ENCODE measurements around the gene SAP30.

The SAP30 gene

DNA sequence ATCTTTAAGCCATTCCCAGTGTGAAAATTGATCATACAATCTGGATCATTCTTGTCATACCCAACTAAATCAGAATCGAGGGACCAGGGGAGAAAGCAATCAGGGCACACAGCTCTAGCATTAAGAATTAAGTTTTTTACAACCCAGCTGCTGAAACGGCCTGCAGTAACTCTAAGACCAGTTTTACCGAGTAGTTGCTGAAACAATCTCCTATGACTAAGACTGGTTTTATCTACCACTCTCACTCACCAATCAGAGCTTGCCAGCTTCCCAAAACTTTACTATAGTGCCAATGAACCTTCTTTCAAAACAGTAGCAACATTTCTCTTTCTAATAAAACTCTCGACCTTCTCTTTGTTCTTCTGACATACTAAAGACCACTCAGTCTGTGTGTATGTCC, 2.8 kb upstream of the SAP30 start:
- DNase-seq: no peak

DNA sequence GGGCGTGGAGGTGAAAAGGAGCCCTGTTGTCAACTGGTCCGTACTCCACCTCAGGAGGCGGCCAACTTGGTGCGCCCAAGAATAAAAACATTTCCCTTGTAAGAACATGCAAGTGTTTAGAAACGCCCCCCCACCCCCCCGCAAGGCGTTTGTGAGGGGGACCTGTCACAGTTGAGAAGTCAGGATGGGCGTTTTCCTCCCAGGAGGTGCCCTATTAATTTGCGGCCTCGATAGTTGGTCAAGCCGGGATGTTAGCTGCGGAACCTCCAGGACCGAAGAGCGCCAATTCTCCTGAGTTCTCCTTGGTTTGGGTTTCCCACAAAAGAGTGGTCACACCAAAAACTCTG, 651 bp upstream of the SAP30 start:
- peak; percentile 70 for DNase-seq

DNA sequence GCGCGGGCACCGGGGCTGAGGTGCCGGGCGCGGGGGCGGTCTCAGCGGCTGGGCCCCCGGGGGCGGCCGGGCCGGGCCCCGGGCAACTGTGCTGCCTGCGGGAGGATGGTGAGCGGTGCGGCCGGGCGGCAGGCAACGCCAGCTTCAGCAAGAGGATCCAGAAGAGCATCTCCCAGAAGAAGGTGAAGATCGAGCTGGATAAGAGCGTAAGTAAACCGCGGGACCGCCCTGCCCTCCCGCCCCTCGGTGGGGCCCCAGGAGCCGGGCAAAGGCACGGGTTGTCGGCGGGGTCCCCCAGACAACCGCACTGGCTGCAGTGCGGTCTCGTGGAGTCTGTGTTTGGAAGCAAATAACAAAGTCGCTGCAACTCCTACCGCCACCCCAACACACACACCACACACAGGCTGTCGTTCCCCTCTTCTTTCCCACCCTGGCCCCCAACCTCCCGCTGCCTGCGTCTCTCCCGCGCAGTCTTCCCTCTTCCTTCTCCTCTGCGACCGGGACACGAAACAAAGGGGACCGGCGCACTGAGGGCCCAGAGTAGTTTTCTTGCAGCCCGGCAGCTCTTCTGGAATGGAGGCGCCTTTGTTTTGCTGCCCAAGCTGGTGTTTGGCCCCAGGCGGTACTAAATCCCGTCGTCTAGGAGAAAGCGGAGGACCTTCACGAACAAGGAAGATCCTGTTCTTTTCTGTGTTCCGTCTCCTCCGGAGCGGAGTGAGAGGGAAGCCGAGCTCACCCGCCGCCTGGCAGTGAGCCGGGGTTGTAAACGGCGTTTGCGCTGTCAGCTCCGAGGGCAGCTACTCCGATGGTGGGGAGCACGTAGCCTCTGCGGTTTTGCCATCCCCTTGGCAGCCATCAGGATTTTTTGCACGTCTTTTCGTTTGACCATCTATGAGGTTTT, 788 bp downstream of the SAP30 start:
- peak; percentile 49 for DNase-seq

DNA sequence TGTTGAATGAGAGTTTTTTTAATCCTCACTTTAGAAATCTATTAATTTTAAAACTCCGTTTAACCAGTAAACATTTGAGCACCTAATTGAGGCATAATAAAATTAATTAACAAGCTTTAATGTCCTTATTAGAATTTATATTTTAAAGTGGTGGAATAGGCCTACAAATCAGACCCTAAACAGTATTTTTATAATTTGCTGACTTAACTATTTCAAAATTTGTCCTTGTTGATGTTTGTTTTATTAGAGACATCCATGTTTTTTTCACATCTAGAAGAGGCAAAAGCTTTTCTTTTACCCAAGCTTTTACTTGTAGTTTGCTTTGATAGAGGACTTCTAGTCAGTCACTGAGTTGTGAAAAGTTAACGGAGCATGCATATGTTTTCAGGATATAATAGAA, 3.8 kb downstream of the SAP30 start:
- no peak for DNase-seq

DNA sequence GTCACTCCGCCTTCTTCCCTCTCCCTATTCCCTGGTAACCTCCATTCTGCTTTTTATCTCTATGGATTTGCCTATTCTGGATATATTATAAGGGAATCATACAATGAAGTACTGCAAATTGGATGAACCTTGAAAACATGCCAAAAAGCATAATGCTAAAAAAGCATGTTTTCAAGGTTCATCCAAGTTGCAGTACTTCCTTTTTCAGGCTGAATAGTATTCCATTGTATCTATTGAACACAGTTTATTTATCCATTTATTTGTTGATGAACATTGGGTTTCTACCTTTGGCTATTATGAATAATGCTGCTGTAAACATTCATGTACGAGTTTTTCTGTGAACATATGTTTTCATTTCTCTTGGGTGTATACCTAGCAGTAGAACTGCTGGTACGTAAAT, 9.2 kb downstream of the SAP30 start:
- DNase-seq: no peak

DNA sequence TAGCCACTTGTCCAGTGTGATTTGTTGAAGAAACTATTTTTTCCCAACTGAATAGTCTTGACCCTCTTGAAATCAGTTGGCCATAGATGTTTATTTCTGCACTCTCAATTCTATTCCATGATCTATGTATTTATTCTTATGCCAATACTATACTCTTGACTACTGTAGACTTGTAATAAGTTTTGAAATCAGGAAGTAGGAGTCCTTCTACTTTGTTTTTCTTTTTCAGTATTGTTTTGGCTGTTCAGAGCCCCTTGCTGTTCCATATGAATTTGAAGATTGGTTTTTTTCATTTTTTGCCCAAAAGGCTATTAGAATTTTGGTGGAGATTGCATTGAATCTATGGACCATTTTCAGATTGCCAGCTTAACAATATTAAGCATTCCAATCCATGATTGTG, 10.2 kb downstream of the SAP30 start:
- DNase-seq: no peak

DNA sequence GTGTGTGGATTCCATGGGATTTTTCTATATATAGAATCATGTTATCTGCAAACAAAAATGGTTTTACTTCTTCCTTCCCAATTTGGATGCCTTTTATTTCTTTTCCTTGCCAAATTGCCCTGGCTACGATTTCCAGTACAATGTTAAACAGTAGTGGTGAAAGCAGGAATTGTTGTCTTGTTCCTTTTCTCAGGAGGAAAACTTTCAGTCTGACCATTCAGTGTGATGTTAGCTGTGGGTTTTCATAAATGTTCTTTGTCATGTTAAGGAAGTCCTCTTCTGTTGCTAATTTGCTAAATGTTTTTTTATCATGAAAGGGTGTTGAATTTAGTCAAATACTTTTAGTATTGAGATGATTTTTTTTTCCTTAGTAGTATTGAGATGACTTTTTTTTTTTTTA, 10.9 kb downstream of the SAP30 start:
- DNase-seq: no peak

DNA sequence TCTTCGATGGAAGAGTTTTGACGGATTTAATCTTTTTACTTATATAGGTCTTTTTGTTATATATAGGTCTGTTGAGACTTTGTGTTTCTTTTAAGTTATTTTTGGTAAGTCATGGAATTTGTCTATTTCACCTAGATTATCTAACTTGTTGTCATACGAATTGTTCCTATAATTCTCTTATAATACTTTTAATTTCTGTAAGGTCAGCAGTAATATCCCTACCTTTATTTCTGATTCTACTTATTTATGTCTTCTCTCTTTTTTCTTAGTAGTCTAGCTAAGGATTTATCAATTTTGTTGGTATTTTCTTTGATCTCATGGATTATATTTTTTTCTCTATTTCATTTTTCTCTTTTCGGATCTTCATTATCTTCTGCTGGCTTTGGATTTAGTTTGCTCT, 11.6 kb downstream of the SAP30 start:
- no peak for DNase-seq

DNA sequence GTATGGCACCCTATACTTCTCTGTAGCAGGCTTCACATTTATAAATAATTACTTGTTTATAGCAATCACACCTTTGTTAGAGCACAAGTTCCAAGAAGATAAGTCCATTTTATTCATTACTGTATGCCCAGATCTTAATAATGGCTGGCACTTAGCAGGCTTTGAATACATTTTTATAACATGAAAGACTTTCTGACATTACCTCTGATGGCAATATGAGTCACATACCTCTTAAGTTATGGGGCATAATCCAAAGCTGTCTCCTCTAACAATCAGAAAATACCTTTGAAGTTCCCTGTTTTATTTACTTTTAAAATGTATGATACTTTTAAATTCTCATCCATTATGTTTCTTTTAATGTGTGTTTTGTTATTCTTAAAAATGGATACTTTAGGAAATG, 16.0 kb downstream of the SAP30 start:
- no peak for DNase-seq

DNA sequence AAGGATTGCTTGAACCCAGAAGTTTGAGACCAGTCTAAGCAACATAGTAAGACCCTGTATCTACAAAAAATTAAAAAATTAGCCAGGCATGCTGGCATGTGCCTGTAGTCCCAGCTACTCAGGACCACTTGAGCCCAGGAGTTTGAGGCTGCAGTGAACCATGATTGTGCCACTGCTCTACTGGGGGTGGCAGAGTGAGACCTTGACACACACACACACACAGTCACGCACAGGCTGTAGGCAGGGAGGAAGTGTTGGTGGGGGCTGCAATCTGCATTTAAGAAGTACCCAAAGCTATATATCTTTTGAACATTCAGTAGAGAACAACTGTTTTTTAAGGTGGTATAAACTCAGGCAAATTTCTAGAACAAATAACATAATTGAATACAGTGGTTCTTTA, 20.9 kb downstream of the SAP30 start:
- no peak for DNase-seq

DNA sequence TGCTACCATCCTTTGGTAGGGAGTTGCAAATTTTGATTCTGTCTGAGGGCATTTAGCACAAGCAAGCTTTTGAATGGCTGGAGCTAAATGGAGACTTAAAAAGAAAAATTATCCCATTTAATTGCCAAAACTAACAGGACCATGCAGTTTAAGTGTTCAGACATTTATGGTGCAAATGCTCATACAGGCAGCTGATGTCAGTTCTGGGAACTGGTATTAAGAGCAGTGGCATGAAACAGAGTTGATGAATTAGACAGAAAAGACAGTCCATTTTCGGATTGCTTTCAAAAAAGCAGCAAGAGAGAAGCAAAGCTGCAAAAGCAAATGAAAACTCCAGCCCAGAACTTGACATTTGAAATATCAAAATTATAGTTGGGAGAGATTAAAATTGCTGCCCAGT, 26.9 kb downstream of the SAP30 start:
- no peak for DNase-seq

DNA sequence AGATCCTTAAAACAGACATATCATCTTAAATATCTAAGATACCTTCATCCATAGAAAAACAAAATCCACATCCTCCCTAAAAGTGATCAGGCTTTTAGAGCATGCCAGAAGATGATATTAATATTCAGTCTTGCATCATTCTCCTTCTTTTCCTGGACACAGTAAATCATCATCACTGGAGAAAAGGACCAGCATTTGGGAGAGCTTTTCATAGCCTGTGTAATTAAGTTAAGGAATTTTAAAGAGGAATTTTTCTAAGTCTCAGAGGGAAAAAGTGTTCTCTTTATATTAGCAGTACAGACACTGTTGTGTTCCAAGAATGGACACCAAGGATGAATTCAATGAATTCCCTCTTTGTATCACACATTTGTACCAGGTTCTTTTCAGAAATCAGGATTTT, 27.5 kb downstream of the SAP30 start:
- no peak for DNase-seq

DNA sequence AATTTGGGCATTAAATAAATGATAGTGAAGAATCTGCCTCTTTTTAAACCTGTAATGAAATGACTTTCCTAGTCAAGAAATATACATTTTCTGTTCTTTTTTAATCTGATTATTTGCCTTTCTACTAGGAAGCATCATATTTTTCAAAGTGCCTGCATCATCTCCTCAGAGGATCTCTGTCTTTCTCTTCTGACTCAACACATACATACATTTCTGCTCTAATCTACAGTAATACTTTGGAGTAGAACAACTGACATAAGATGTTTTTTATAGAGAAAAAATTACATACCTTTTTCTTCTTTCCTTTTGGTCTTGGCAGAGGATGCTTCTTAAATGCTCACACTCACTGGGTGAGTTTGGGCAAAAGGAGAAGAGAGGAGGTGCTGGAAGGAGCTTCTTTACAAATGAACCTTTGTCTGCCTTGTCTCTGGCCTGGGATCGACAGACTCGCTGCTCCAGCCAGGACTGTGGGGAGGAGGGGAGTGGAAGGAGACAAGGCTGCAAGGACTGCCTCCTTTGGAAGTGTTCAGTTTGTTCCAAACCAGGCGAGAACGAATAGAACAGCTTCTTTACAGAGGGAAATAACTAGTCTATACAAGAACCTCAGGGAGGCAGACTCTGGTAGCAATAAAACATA, 28.1 kb downstream of the SAP30 start, which contains the start of gene SCRG1:
Gene SCRG1, minus strand, starts transcription at position 338 of the 637 bp plus-strand sequence. CDS start 7,702 bp downstream, outside the sequence.
- DNase-seq: no peak

DNA sequence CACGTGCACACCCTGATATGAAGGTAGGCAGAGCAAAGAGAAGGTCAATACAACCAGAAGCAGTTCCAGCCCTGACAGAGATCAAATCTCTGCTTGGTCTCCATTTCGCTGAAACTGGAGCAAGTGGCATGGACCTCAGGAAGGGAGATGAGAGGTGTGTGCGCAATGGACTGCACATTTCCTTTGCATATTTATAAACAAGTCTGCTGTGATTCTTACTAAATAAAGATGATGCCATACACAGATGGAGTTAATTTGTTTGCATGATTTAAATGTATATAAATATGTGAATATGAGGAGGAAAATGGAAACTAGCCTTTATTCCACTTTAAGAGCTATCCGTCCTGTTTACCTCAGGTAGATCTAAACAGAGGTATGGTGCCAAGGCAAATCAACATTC, 30.3 kb downstream of the SAP30 start:
- no peak for DNase-seq

DNA sequence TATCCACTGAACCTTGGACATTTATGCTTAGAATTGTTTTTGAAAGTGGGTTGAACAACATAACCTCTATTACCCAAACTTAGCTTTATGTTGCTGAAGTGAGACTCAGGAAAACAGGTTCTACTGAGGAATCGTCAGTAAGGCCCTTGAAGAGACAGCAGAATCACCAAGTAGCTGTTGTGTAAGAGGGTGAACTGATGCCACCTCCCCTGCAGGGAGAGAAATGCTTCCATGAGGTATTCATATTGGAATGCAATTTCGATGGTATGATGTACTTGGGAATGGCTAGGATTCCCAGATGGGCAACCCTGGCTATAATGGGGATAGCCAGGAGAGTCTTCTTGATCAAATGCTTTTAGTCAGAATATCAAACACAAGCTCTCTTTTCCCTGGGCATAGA, 32.3 kb downstream of the SAP30 start:
- no peak for DNase-seq

DNA sequence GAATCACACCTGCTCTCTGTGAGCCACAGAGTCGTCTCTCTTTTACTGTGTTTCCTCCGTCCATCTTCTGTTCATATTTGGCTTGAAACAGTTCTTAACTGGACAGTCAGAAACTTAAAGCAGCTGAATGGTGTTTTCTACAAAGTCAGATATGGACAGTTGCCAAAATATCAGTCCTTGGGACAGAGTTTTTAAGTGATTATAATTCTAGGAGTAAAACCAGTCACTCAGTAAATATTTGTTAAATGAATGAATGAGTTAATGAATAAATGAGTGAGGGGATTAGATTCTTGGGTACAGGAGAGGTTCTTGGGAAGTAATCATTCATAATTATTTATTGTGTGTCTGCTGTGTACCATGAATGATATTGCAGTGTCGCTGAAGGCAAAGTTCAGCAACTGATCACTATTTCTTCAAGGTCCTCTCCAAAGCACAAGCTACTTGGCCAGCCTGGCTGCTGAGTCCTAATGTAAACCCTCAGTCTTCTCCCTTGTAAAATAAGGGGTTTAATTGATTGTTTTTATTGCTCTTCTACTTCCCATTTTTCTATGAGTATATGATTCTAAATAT, 33.6 kb downstream of the SAP30 start:
- DNase-seq: no peak

DNA sequence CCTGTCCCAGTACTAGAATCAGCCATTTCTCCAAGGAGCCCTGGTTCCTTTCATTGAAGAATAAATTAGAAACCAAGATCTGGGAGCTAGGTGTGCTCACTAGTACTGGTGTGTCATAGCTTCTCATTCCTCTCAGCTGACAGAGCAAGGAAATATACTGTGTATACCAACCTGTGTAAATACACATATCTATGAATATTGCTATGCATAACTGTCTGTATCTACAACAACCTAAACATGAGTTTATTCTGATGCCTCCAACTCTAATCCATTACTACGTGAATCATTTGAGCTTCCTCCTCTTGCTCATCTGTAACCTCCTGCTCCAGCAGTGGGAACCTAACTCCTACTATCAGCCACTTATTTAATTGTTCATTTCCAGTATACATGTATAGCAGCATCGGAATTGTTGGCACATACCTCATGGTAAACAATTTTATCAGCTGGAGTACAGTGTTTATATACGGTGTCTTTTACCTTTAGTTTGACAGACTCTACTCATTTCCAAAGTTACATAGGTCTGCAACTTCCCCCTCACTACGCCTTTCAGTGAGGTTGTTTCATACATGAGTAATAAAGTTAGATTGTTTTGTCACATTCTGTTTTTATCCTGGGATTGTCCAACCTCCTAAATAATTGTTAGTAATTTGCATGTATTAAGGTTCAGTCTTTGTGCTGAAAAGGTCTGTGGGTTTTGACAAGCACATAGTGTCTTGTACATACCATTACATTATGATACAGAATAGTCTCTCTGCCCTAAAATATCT, 35.3 kb downstream of the SAP30 start:
- DNase-seq: no peak

DNA sequence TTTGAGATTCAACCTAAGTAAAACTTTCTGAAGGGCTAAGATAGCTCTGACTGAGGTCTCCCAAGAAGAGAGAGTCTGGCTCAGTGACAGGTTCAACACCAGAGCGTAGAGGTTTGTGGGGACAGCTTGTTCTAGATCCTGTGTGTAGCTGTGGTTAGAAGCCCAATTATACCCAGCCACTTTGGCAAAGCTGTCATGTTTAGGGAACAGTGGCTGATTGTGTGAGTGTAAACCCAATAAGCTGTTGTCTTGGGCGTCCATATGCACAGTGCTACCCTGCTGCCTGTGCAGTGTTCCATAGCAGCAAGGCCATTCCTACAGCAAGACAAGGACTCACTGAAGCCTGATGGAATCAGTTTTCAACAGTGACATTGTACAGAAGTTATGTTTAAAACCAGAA, 39.3 kb downstream of the SAP30 start:
- no peak for DNase-seq

DNA sequence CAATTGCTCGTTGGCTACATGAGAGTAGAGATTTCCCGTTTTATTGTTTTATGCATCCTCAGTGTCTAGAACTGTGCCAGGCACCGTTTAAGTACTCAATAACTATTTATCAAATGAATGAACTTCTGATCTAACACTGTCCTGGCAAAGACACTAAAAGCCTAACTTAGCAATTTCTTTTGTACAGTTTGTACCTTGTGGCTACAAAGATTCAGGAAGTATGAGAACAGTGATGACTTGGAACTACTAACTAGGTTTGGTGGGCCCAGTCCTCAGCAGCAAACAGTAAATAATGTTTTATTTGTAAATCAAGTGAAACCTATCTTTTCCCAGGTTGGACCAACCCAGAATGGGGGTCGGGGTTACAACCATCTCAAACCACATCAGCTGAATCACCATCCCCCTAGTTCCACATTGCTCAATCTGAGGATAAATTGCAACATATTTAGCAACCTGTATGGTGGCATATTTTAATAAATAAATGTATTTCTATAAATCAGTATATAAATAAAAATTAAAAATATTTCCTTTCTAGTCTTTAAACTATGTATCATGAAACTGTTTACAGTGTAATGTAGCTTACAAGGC, 40.4 kb downstream of the SAP30 start:
- no peak for DNase-seq

DNA sequence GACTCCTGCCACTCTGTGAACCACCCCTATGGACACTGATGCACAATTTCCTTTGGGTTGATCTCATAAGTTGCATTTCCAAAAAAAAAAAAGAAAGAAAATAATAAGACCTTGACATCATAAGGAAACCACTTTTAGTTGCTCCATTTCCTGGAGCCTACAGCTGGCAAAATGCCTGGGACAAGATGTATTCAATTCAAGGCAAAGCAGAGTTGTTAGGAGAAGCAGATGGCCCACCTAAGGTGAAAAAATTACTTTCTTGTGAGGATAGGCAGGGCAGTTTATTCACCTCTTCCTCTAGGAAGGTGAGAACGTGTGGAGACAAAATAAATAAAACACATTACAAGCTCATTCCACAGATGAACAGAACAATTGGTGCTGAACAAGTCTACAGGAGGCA, 42.3 kb downstream of the SAP30 start:
- no peak for DNase-seq

DNA sequence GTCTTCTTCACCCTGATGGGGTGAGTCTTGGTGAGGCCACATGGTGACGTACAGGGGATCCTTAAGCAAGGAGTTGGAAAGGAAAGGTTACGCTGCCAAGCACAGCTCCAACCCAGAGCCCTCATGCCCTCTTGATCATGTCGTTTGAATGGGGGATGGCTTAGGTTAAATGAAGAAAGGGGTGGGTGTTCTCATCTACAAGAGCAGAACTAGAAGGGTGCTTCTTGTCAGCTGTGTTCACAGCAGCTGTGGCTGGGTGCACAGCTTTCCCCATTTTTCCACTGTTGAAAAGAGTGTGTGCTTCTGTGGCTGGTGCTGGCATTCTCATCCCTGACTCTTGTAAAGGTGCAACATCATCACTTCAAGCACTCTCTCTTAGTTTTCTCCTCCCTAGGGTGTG, 43.7 kb downstream of the SAP30 start:
- DNase-seq: no peak

DNA sequence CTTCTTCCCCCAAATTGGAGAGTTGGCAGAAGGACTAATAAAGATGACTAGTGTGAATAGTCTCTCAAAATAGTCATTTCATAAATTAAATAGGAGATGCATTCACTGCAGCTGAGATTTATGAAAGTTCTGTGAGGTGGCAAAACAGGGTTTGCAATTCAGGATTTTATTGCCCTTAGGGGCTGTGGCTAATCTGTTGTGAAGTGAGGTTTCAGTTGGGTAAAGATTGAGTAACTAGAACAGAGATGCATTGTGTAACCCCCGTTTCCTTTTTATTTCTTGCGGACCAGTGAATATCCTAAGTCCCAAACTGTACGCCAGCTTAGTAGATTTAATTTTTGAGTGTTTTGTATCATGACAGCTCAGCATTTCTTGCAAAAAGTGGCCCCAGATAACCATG, 44.3 kb downstream of the SAP30 start:
- DNase-seq: no peak
